RWPE2 (cell line): ENCODE data around the gene RNGTT.

Experiments
- ATAC-seq: fragments of 200-7000 bp; cut with Tn5 transposase; 3 replicates; pipeline ENCODE4 v1.9.1; 2021; ENCODE audit warnings: low read depth
- DNase-seq: peaks from one replicate; pipeline ENCODE4 v3.0.0-alpha.2; 2020; ENCODE audit warnings: low spot score
- H3K27ac ChIP-seq: fragments of 450-650 bp; 2 replicates; pipeline ENCODE4 v1.5.1; 2017; ENCODE audit warnings: mild to moderate bottlenecking; ENCODE audit not compliant: poor library complexity, severe bottlenecking
- H3K27me3 ChIP-seq: fragments of 250-450 bp; sonication (Bioruptor Pico); 2 replicates; pipeline ENCODE4 v1.5.1; 2021; ENCODE audit warnings: mild to moderate bottlenecking, moderate library complexity; ENCODE audit not compliant: insufficient read depth, poor library complexity, severe bottlenecking
- H3K36me3 ChIP-seq: fragments of 250-450 bp; sonication (Bioruptor Pico); 2 replicates; pipeline ENCODE4 v1.5.1; 2020; ENCODE audit warnings: low read depth, mild to moderate bottlenecking, moderate library complexity
- H3K4me1 ChIP-seq: fragments of 250-450 bp; sonication (Bioruptor Pico); 2 replicates; pipeline ENCODE4 v1.5.1; 2021; ENCODE audit warnings: mild to moderate bottlenecking, moderate library complexity; ENCODE audit not compliant: insufficient read depth, poor library complexity, severe bottlenecking
- H3K4me3 ChIP-seq: fragments of 250-450 bp; sonication (Bioruptor Pico); 2 replicates; pipeline ENCODE4 v1.5.1; 2021; ENCODE audit warnings: mild to moderate bottlenecking, moderate library complexity; ENCODE audit not compliant: severe bottlenecking
- H3K9me3 ChIP-seq: fragments of 250-450 bp; sonication (Bioruptor Pico); 2 replicates; pipeline ENCODE4 v1.5.1; 2021; ENCODE audit warnings: mild to moderate bottlenecking, moderate library complexity; ENCODE audit not compliant: severe bottlenecking
- TF ChIP-seq, protein P1 (sequence below): fragments of 450-650 bp; IDR thresholded peaks from one replicate; pipeline ENCODE4 v1.5.1; 2017; ENCODE audit warnings: mild to moderate bottlenecking, moderate library complexity; ENCODE audit not compliant: poor library complexity, severe bottlenecking

RNGTT gene

DNA sequence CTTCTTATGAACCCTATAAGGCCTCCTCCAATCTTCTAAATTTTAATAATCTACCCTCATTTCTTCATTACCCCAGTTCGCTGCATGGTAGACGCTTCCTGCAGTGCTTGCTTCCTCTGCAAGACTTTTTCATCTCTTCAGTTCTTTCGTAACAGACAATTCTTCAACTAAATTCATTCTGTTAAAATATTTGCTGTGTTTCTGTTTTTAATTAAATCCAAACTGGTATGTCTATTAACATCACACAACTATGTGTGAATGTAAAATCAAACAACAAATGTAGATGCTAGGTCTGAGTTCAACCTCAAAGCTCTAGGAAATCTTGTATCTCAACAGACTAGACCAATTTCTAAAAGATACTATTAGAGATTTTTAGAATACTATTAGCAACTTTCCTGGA is 199.3 kb downstream of the RNGTT start:
- H3K27me3 ChIP-seq = no peaks in the 10 kb centered on the region
- H3K27ac ChIP-seq = no peak overlapping the region
- TF ChIP-seq, protein P1, sequence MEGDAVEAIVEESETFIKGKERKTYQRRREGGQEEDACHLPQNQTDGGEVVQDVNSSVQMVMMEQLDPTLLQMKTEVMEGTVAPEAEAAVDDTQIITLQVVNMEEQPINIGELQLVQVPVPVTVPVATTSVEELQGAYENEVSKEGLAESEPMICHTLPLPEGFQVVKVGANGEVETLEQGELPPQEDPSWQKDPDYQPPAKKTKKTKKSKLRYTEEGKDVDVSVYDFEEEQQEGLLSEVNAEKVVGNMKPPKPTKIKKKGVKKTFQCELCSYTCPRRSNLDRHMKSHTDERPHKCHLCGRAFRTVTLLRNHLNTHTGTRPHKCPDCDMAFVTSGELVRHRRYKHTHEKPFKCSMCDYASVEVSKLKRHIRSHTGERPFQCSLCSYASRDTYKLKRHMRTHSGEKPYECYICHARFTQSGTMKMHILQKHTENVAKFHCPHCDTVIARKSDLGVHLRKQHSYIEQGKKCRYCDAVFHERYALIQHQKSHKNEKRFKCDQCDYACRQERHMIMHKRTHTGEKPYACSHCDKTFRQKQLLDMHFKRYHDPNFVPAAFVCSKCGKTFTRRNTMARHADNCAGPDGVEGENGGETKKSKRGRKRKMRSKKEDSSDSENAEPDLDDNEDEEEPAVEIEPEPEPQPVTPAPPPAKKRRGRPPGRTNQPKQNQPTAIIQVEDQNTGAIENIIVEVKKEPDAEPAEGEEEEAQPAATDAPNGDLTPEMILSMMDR = no peak
- H3K4me3 ChIP-seq = no peak overlapping the region
- H3K9me3 ChIP-seq = no peaks in the 10 kb centered on the region
- ATAC-seq (no peak), DNase-seq (no peak)
- H3K36me3 ChIP-seq = no peaks in the 10 kb centered on the region
- no peaks in the 10 kb centered on the region for H3K4me1 ChIP-seq

DNA sequence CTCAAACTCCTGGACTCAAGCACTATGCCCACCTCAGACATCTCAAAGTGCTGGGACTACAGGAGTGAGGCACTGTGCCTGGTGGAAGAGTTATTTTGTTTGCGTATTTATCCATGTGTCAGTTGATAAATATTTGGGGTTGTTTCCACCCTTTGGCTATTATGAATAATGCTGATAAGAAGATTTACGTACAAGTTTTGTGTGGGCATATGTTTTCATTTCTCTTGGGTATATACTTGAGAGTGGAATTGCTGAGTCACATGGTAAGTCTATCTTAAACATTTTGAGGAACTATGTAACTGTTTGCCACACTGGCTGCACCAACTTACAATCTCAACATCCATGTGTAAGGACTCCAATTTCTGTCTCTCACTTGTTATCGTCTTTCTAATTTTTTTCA is 200.3 kb downstream of the RNGTT start:
- H3K4me3 ChIP-seq = no peak overlapping the region
- H3K27ac ChIP-seq = no peak overlapping the region
- DNase-seq (no peak), ATAC-seq (no peak)
- H3K27me3 ChIP-seq = no peaks in the 10 kb centered on the region
- H3K36me3 ChIP-seq = no peaks in the 10 kb centered on the region
- no peaks in the 10 kb centered on the region for H3K9me3 ChIP-seq
- no peaks in the 10 kb centered on the region for H3K4me1 ChIP-seq
- TF ChIP-seq, protein P1 = no peak

DNA sequence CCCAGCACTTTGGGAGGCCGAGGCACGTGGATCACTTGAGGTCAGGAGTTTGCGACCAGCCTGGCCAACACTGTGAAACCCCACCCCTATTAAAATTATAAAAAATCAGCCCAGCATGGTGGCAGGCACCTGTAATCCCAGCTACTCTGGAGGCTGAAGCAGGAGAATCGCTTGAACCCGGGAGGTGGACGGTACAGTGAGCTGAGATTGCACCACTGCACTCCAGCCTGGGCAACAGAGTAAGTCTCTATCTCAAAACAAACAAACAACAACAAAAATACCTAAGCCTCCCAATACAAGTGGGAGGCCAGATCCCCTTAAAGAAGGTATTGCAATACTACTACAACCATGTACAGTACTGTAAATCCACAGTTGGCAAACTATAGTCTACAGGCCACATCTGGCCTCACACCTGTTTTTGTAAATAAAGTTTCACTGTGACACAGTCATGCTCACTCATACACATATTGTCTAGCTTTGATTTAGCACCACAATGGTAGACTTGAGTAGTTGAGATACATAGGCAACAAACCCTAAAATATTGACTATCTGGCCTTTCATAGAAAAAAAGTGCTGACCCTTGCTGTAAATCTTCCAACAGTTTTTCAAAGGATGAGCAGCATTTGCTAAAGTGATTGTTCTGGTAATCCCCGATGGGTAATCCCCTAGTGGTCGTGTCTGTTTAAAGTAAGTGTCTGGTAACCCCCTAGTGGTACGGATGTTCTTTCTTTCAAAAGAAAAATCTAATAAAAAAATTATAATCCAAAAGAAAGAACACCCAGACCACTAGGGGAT is 202.0 kb downstream of the RNGTT start:
- Histone ChIP-seq H3K27me3 (no peaks in the 10 kb centered on the region), H3K36me3 (no peaks in the 10 kb centered on the region), H3K27ac (no peak overlapping the region), H3K4me1 (no peaks in the 10 kb centered on the region), H3K9me3 (no peaks in the 10 kb centered on the region), H3K4me3 (no peak overlapping the region)
- TF ChIP-seq, protein P1 = no peak
- ATAC-seq (no peak), DNase-seq (no peak)

DNA sequence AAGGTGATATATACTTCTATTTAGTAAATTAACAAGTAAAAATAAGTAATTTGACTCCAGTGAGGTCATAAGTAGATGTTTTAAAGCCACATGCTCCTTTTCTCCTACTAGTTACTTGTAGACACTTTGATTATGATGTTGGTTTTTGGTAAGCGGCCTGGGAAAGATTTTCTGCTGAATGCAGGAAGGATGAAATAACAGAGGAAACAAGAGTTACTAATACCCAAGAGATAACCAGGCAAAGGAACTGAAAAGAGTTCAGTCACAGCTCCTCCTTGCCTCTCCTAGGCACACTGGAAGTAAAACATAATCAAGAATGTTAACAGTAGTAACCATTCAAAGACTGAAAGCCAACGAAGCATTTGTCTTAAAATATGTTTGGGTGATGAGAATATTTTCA is 203.3 kb downstream of the RNGTT start:
- H3K27me3 ChIP-seq = no peaks in the 10 kb centered on the region
- H3K4me1 ChIP-seq = no peaks in the 10 kb centered on the region
- no peak overlapping the region for H3K27ac ChIP-seq
- ATAC-seq (no peak), DNase-seq (no peak)
- TF ChIP-seq, protein P1 = no peak
- H3K9me3 ChIP-seq = no peaks in the 10 kb centered on the region
- no peak overlapping the region for H3K4me3 ChIP-seq
- H3K36me3 ChIP-seq = no peaks in the 10 kb centered on the region

DNA sequence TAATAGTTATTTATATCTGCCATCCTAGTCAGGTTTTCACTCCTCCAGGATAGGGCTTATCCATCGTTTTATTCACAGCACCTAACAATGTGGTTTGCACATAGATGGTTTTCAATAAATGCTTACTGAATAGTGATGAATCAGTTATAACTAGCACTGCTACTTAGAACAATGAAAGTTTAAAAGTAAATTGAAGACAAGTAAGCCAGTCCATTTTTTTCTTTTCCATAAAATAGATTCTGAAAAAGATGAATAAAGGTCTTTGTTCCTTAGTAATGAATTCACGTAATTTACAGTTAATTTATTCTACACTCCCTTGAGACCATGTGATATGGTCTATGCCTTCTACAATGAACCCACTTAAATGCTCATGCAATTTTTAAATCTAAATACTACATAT is 212.5 kb downstream of the RNGTT start:
- no peak overlapping the region for H3K4me3 ChIP-seq
- no peaks in the 10 kb centered on the region for H3K4me1 ChIP-seq
- ATAC-seq (no peak), DNase-seq (no peak)
- TF ChIP-seq, protein P1 = no peak
- H3K27ac ChIP-seq = no peak overlapping the region
- peaks cover 1% of the 10 kb centered on the region for H3K9me3 ChIP-seq
- no peaks in the 10 kb centered on the region for H3K27me3 ChIP-seq
- no peaks in the 10 kb centered on the region for H3K36me3 ChIP-seq
